GM12892 (cell line): Measurements from ENCODE around the gene PIM3.

Experiments
- DNase-seq: peaks from one replicate; pipeline ENCODE4 v3.0.0; 2011; ENCODE audit not compliant: insufficient read length
- FAIRE-seq: peaks from 2 replicates; lab custom pipeline; 2011; peaks lifted over from hg19 to GRCh38; lab: Jason Lieb, UNC
- POLR2A ChIP-seq: IDR thresholded peaks from 2 replicates; pipeline ENCODE4 v1.6.1; 2011; ENCODE audit warnings: low read depth, low read length, control low read depth
- POLR2AphosphoS5 ChIP-seq: IDR thresholded peaks from 2 replicates; pipeline ENCODE4 v1.6.1; 2011; ENCODE audit warnings: low read depth, low read length, control low read depth
- TAF1 ChIP-seq: IDR thresholded peaks from 2 replicates; pipeline ENCODE4 v1.6.1; 2011; ENCODE audit warnings: low read depth, mild to moderate bottlenecking, control low read depth, low read length, borderline replicate concordance

The PIM3 gene

DNA sequence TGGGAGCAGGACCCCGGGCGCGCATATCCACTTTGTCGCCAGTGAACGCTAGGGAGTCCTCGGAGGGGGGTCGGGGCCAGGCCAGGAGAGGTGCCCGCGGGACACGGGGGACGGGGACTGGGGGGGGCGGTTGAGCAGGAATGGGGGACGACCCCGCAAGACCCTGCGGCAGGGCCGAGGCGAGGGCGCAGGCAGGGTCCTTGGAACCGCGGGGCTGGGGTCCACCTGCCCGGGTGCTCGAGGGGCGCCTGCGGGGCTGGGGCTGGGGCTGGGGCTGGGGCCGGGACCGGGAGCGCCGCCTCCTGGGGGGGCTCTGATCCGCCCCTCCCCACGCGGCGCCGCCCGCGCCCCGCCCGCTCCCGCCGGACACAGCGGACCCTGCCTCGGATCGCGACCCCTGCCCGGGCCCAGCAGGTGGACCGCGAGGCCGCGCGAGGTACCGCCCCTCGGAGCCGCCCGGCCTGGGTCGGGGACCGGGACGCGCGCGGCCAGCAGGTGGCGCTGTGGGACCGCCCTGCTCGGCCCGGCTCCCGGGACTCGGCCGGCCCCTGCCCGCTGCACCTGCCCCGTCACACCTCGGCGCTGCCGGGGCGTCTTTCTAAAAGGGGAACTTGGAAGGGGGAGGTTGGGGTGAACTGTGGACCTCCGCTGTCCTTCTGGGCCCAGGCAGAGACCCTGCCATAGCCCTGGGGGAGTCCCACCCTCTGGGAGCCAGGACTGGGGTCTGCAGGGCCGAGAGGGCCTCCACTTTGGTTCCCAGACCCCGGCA is 31.2 kb upstream of the PIM3 start:
- DNase-seq = peak; percentile 92
- peak; percentile 93 for FAIRE-seq
- no peak for TF ChIP-seq POLR2A
- no peak for TF ChIP-seq TAF1
- TF ChIP-seq POLR2AphosphoS5 = no peak

DNA sequence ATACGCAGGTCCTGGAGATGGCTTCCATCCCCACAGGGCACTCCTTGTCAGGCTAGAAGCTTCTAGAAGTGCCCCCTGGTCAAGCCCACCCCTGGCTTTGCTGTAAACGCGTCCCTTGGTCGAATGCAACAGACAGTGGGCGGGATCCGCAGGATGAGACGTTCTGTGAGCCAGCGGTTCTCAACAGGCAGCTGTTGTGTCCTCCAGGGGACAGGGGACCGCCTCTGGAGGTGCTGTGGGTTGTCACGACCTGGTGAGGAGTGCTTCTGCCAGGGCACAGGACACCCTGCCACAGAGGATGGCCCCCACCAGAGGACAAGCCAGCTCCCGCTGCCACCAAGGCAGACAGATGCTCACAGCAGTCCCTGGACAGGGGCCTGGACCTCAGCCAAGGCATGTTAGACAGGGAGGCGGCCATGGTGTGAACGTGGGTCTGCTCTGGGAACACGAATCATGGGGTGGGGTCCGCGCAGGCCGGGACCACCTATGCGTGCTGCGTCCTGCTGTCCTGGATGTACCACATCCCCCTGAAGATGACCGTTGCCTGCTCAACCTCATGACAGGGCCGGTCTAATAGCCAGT is 30.5 kb upstream of the PIM3 start:
- DNase-seq (no peak), FAIRE-seq (no peak)
- TF ChIP-seq POLR2A (no peak), TAF1 (no peak), POLR2AphosphoS5 (no peak)

DNA sequence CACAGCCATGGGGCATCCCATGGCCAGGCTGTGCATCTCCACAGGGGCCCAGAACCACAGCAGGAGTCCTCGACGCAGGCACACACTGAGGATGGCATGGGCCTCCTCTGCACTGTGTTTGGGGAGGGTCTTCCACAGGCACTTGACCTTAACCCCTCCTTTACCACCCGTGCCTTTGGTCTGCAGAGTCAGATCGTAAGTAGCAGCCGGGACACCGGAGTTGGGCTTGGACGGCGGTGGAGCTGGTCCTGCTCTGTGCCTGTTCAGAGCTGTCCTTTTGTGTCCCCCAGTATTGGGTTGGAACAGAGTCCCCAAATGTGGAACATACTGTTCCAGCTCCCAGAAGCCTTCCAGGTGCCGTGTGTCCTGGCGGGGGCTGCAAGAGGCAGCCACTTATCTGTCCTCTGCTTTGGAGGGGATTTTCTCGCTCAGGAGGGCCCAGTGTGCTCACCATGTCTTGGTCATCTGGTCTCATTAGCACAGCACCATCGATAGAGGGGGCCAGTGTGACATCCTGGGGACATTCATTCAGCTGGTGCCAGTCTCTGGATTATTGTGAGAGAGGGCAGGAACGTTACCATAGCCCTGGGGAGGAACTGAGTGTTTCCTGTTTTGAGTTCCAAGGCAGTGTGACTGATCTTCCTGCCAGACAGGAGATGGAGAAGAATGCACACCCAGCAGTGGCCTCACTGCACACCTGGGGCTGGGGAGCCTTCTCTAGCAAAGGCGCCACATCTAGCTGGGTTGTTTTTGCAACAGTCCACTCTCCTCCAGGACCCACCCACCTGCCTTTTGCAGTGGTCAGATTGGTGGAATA is 29.8 kb upstream of the PIM3 start:
- no peak for TF ChIP-seq POLR2AphosphoS5
- TF ChIP-seq POLR2A = no peak
- TF ChIP-seq TAF1 = no peak
- no peak for DNase-seq
- peak; percentile 95 for FAIRE-seq

DNA sequence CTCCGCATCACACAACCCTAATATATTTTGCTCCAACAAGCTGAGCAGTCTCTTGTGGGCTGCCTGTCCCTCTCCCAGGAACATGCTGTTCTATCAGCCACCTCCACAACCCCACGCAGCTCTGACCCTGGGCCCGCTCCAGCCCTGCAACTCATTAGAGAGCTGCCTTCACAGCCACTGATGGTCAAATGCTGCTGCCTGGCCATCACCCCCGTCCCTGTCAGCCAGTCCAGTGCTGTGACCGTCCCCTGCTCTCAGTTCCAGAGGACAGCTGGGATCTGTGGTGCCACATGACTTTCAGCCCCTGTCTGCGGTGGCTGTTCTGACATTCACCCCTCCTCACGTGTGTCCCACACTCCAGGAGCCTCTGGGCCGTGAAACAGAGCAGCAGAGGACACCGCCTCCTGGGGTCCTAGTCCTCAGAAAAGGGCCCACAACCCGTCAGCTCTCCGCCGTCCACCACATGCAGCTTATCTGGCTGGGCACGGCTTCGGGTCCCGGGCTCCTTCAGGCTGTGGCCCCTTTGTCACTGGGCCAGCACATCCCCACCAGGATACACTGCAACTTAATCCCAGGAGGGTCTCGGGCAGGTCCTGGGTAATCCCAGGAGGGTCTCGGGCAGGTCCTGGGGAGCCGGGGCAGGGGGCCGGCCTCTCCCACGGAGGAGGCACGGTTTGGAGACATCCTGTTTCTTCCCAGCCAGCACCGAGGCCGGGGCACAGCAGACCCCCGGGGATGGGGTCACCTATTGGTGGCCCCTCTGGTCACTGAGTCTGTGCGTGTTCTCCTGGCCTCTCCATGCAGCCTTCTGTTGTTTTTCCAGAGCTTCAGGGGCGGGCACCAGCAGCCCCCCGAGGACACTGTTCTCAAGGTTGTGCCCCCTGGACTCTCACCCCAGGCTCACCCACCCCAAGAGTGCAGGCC is 27.1 kb upstream of the PIM3 start:
- FAIRE-seq = peak; percentile 69
- no peak for TF ChIP-seq POLR2AphosphoS5
- no peak for TF ChIP-seq POLR2A
- no peak for TF ChIP-seq TAF1
- no peak for DNase-seq

DNA sequence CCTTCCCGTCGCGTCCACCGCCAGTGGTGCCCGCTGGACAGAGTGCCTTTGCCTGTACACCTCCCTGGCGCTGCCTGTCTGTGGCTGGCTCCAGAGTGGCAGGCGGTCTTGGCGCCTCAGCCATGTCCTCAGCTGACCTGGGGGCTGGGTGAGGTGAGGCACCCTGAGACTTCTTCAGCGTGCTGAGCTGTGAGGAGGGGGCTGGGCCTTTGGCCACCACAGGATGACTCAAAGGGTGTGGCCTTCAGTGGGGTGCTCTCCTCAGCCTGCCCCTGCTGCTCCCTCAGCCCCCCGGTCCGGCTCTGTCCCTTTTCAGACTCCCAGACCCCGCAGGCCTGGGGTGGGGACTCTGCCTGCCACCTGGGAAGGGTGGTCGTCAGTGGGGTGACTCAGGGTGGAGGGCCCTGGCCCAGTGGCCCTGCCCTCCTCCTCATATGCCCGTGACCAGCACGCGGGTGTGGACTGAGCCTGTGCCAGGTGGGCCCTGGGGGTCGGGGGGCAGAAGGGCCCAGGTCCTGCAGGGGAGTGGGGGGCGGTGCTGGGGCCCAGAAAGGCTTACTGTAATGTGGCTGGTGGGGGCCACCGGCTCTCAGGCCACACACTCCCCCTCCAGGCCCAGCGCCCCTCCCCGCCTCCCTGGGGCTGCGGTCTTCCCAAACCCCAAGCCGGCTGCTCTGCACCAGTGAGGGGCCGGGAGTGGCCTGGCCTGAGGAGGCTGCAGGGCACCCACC is 26.2 kb upstream of the PIM3 start:
- no peak for TF ChIP-seq POLR2A
- DNase-seq (no peak), FAIRE-seq (peak; percentile 86)

DNA sequence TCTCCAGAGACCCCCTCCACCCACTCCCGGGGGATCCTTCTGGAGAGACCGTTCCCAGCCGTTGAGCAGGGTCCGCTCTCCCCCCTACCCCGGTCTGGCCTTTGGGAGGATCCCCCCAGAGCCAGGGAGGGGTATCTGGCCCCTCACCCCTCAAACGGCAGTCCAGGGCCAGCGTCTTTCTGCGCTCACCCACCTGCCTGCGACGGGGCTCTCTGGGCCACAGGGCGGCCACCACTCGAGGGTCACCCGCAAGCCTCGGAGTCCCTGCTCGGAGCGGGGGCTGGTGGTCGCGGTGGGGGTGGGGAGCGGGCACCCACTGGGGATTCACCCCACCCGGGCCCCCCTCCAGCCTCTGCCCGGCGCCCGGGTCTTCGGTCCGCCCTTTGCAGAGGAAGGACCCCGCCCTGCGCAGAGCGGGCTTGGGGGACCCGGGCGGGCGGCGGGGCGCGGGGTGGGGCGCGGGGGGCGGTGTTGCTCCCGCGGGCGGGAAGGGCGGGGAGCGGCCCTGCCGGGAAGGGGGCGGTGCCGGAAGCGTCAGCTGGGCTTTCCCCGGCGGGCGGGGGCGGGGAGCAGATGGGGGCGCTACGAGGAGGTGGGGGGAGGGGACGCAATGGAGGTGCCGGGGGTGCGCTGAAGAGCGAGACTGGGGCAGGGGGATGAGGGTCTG is 25.5 kb upstream of the PIM3 start:
- FAIRE-seq = peak; percentile 54
- peak; percentile 74 for DNase-seq
- no peak for TF ChIP-seq POLR2A
- no peak for TF ChIP-seq POLR2AphosphoS5
- no peak for TF ChIP-seq TAF1

DNA sequence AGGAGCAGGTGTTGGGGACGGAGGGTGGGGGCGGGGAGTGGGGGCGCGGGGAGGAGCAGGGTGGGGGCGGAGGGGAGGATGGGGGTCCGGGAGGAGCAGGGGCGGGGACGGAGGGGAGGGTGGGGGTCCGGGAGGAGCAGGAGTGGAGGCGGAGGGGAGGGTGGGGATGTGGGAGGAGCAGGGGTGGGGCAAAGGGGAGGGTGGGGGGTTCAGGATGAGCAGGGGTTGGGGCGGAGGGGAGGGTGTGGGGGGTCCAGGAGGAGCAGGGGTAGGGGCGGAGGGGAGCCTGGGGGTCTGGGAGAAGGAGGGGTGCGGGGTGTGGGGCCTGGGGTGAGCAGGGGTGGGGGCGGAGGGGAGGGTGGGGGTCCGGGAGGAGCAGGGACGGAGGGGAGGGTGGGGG is 25.0 kb upstream of the PIM3 start:
- DNase-seq = no peak
- no peak for FAIRE-seq
- TF ChIP-seq POLR2A = no peak
- TF ChIP-seq TAF1 = no peak
- TF ChIP-seq POLR2AphosphoS5 = no peak

DNA sequence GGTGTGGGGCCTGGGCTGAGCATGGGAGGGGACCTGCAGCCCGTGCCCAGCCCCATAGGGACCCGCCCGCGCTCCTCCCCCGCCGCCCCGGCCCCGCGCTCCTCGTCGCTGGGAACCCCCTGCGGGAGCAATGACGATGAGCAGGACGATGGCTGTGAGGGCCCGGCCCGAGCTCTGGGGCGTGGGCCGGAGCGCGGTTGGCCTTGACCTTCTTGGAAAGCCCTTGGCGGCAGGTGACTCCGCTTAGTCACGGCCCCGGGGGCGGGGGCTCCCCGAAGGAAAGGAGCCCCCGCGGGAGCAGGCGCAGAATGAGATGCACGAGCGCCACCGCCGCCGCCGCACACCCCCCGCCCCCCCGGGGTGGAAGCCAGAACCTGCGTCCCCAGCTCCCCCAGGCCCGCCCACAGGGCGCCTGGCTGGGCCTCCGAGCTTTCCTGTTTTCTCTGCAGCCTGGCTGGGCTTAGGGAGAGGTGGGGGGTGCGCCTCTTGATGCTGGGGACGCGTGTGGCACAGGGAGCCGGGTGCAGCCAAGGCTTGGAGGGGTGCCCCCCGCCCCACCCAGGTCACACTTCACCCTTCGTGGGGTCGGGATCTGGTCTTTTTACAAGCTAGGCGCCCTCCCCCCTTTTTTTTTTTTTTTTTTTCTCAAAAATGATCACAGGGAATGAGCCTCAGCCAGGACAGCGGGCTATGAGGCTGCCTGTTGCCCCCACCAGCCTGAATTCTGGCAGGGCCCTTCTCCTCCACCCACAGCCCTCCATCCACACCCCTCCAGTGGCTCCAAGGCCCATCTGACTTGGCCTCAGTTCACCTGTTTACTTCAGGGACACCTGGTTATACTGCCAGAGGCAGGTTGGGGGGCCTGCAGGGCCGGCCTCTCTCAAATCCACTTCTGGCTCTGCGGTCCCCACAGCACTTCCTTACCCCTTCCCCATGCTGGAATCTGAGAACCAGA is 24.3 kb upstream of the PIM3 start:
- TF ChIP-seq POLR2AphosphoS5 = no peak
- TF ChIP-seq TAF1 = no peak
- TF ChIP-seq POLR2A = peak; percentile 55; the same call in 1 of the 2 replicates
- FAIRE-seq (peak; percentile 92), DNase-seq (peak; percentile 82)

DNA sequence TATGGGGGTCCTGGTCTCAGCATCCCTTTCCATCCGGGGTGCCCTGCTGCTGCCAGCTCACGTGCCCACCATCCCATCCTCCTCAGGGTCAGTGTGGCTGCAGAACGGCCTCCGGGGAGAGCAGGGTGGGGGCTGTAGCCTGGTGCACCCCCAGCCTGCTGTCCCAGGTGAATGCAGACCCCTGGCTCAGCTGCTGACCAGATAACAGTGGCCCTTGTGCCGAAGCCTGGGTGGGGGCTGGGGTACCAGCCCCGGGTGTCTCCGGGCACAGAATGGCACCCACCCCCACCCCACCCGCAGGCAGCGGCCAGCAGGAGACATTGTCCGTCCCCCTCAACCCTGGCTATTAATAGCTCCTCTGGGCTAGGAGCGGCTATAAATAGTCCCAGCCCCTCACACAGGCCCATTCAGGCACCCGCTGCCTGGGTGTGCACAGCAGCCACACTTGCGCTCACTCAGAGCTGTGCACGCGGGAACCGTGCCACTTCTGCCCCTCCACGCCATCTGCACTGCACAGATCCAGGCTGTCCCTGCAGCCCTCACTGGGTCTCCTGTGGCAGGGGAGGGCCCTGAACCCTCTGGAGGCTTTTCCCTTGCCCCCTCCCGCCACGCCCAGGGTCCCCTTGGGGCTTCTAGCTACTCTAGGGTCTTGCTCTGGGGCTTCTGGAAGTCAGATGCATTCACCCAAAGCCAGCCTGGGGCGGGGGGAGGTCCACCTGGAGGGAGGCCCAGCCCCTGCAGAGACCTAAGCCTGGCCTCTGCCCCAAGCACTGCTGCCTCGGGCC is 23.4 kb upstream of the PIM3 start:
- DNase-seq (no peak), FAIRE-seq (no peak)
- TF ChIP-seq POLR2A (no peak), POLR2AphosphoS5 (no peak), TAF1 (no peak)
